GM12874 (cell line): ENCODE measurements around the gene PDSS2.

ENCODE experiments used
- TF ChIP-seq, protein P1 (sequence below): IDR thresholded peaks from 2 replicates; pipeline ENCODE4 v1.5.1; 2011; ENCODE audit warnings: low read depth, mild to moderate bottlenecking, control low read depth, low read length, moderate library complexity; ENCODE audit not compliant: insufficient read depth

The PDSS2 gene

GRCh38 chr6:107154131-107154800 lies 305.1 kb downstream of the PDSS2 start:
- TF ChIP-seq, protein P1, sequence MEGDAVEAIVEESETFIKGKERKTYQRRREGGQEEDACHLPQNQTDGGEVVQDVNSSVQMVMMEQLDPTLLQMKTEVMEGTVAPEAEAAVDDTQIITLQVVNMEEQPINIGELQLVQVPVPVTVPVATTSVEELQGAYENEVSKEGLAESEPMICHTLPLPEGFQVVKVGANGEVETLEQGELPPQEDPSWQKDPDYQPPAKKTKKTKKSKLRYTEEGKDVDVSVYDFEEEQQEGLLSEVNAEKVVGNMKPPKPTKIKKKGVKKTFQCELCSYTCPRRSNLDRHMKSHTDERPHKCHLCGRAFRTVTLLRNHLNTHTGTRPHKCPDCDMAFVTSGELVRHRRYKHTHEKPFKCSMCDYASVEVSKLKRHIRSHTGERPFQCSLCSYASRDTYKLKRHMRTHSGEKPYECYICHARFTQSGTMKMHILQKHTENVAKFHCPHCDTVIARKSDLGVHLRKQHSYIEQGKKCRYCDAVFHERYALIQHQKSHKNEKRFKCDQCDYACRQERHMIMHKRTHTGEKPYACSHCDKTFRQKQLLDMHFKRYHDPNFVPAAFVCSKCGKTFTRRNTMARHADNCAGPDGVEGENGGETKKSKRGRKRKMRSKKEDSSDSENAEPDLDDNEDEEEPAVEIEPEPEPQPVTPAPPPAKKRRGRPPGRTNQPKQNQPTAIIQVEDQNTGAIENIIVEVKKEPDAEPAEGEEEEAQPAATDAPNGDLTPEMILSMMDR = no peak

DNA sequence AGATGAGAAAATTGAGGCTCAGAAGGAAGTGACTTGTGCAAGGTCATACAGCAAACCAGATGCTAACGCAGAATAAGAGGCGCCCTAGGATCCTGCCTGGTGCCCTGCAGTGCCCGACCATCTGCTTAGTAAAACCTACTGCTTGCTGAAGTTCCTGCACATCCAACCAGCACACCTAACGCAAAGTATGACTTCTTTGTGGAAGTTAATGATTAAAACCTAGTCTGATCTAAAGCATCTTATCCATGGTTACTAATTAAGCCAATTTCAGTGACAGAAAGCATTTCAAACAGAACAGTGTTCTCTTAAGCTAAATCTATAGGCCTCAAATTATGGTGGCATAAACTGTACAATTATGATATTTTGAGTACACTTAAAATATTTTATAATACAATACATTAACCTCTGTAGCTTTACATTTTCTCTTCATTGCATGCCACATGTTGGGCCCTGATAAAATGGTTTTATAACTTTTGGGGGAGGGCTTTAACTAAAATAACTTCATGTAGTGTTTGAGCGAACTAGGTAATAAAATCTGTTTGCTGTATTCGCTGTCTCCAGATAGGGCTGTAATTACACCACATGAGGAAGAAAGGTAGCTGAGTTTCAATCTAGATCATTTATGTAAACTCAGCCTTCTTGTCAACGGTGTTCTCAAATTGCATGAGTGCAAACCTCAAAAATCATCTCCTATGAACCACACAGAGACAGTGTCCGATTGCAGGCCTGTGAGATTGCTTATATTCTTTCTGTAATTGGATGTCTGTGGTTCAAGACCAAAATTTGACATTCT lies 306.5 kb downstream of the PDSS2 start:
- TF ChIP-seq, protein P1 = no peak

- TF ChIP-seq, protein P1 = no peak
Observed at GRCh38 chr6:107144666-107145065, 314.7 kb downstream of the PDSS2 start.

- TF ChIP-seq, protein P1 = no peak
Observed at GRCh38 chr6:107144014-107144413, 315.4 kb downstream of the PDSS2 start.

DNA sequence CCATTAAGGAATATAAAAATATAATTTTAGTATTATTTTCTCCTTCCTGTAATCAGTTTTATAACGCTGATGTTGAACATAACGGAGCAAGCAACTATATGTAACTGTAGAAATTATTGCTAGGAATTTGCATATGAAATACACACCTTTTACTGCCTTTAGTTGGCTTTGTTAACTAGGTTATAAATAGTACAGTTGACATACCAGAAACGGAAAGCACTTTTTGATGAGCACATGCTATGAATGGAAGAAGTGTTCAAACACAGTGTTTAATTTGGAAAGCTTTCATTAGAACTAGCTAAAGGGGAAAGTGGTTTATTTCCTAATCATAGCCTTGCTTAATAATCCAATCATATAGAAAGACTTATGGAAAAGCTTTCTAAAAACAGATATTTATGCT lies 318.8 kb downstream of the PDSS2 start:
- TF ChIP-seq, protein P1 = no peak

- TF ChIP-seq, protein P1 = peak; percentile 20; the same call in 1 of the 2 replicates
Observed at GRCh38 chr6:107132330-107132954, 326.9 kb downstream of the PDSS2 start.

DNA sequence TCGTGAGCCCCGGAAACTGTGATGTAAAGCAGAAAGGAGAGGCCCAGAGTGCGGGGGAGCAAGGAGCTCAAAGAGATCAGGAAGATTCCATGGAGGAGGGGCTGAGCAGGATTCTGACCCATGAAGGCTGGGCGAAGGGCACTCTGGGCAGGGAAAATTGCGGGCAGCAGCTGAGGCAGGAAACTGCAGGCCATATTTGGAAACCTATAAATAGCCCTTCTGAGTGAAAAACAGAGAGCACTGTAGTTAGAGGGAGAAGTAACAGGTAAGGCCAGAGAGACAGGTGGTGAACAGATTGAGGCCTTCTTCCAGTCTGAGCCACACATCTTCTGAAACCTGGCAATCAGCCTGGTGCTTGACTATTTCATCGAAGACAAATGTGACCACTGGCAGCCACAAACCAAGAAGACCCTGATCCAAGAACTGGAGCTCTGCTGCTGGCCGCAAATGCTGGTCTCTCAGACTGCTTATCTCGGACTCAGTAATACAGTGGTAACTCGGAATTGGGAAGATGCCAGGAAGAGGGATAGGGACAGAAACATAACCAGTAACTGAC lies 329.9 kb downstream of the PDSS2 start:
- TF ChIP-seq, protein P1 = no peak
